Spleen (tissue), 11 donors: ENCODE measurements around the gene ADPRM. TPM values are rescaled to one million over a fixed set of nuclear protein-coding genes. Genes with fewer than 3 reads are reported as not detected.
A peak's percentile ranks its signal among the peaks of the same experiment; 100 is the strongest.

Source experiments
- DNase-seq: peaks from one replicate; pipeline ENCODE4 v3.0.0-alpha.2; 2020
- H3K27ac ChIP-seq, 8 donors: fragments of 200-600 bp; sonication (generic) in 7 of 8; 1 replicate in 4 of 8; 2 replicates in 4 of 8; pipeline versions ENCODE4 v1.5.0 to v1.8.0; 2016 to 2021; ENCODE audit warnings: inconsistent platforms in 4 of 8, mild to moderate bottlenecking in 4 of 8, moderate library complexity in 1 of 8
- H3K27me3 ChIP-seq, 7 donors: fragments of 200-600 bp; sonication (generic) in 6 of 7; replicated peaks in 1 of 7; 1 replicate in 4 of 7; 2 replicates in 3 of 7; pipeline versions ENCODE4 v1.5.0 to v1.8.0; 2016 to 2021; ENCODE audit warnings: inconsistent platforms in 3 of 7, mild to moderate bottlenecking in 1 of 7
- H3K36me3 ChIP-seq, 6 donors: fragments of 200-600 bp; sonication (generic) in 5 of 6; 1 replicate in 4 of 6; 2 replicates in 2 of 6; pipeline versions ENCODE4 v1.5.0 to v1.8.0; 2016 to 2021; ENCODE audit warnings: inconsistent platforms in 2 of 6
- H3K4me1 ChIP-seq, 6 donors: fragments of 200-600 bp; sonication (generic) in 5 of 6; 1 replicate in 3 of 6; 2 replicates in 3 of 6; pipeline versions ENCODE4 v1.5.0 to v1.8.0; 2016 to 2021; ENCODE audit warnings: inconsistent platforms in 3 of 6
- H3K4me3 ChIP-seq, 8 donors: fragments of 200-600 bp; sonication (generic) in 7 of 8; 1 replicate in 4 of 8; 2 replicates in 4 of 8; pipeline versions ENCODE4 v1.5.0 to v1.8.0; 2016 to 2021; ENCODE audit warnings: inconsistent platforms in 4 of 8, mild to moderate bottlenecking in 4 of 8, moderate library complexity in 2 of 8
- H3K9me3 ChIP-seq, 8 donors: fragments of 200-600 bp; sonication (generic) in 7 of 8; 1 replicate in 4 of 8; 2 replicates in 4 of 8; pipeline versions ENCODE4 v1.5.0 to v1.8.0; 2016 to 2021; ENCODE audit warnings: inconsistent platforms in 4 of 8
- CTCF ChIP-seq, 11 experiments: fragments of 200-600 bp in 7 of 11; fragments of 450-650 bp in 4 of 11; sonication (generic) in 4 of 11; IDR thresholded peaks in 8 of 11; conservative IDR thresholded peaks in 3 of 11; 1 replicate in 7 of 11; 2 replicates in 4 of 11; pipeline versions ENCODE4 v1.4.0 to v1.8.0; 2016 to 2021; ENCODE audit warnings: antibody characterized with exemption in 11 of 11, inconsistent platforms in 4 of 11, mild to moderate bottlenecking in 1 of 11
- POLR2A ChIP-seq, 3 donors: fragments of 450-650 bp; IDR thresholded peaks; one replicate each; pipeline ENCODE4 v1.5.1; 2017; ENCODE audit warnings: antibody characterized with exemption in 3 of 3, mild to moderate bottlenecking in 1 of 3
- POLR2AphosphoS5 ChIP-seq, 3 donors: sonication (generic); formaldehyde crosslinking; IDR thresholded peaks; one replicate each; pipeline ENCODE4 v1.5.1; 2017; ENCODE audit warnings: antibody characterized with exemption in 3 of 3
- WGBS, 5 donors: extraction: QIAGEN DNeasy Blood & Tissue Kit in 3 of 5; methylation state at CpG; one replicate each; pipeline versions ENCODE4 v1.1.5 to v1.1.7; 2013 to 2018; 5-methylcytosine and 5-hydroxymethylcytosine counted together
- intact Hi-C: fragments of 100-400 bp; cut with DNase I; formaldehyde crosslinking; loops from one replicate; pipeline ENCODE4 v1.15.0; 2023; ENCODE audit warnings: low total_unique reads
- polyA plus RNA-seq, 3 donors: library from polyadenylated mRNA; stranded (reverse); fragments of 200-250 nt; gene quantifications; one replicate each; pipeline ENCODE4 v1.2.1, GENCODE V29; 2013
- total RNA-seq, 7 donors: library from RNA; depleted of rRNA in 3 of 7; stranded (reverse); fragments of >200 nt in 3 of 7; fragmentation: NEBNext Ultra II Directional in 4 of 7; extraction: Animal tissue kit (Norgen Biotek cat#: 25700) in 4 of 7; gene quantifications; one replicate each; pipeline versions ENCODE4 v1.1.0 to v1.2.1, GENCODE V29; 2016 to 2021
- donor health status: healthy with polysubstance abuse.
- donor health status: DM: no; HTN: no; CAD: no; lungs with moderate emphysema.
- donor health status: DM: no; HTN: no; CAD: no.
- donor health status: Bipolar disorder and iron deficiency.
- donor health status: healthy.
- donor health status: DM: no; HTN: no; CAD: no.
- donor health status: DM: yes; HTN: yes; CAD: no.

Gene ADPRM
- total and polyA plus RNA-seq, 10 donors = 11.5 to 36.0 (median 15.8) TPM

- TF ChIP-seq CTCF (IDR thresholded peaks at IDR 0.05 in 8 of 11, conservative IDR thresholded peaks at IDR 0.05 in 3 of 11) (no peak), POLR2AphosphoS5 (IDR thresholded peaks at IDR 0.05) (no peak), POLR2A (IDR thresholded peaks at IDR 0.05) (no peak)
- DNase-seq = no peak
- H3K36me3 ChIP-seq = peaks cover 0 to 31% (median 10%) of the 10 kb centered on the region in 6 donors
- 86 to 99% (median 94%) methylated on average over 3 of the region's 3 CpGs for WGBS, 5 donors
- H3K27me3 ChIP-seq = peaks cover 0 to 9% (median 0%) of the 10 kb centered on the region in 7 donors
- H3K9me3 ChIP-seq = no peaks in the 10 kb centered on the region
- peaks cover 0 to 18% (median 12%) of the 10 kb centered on the region in 6 donors for H3K4me1 ChIP-seq
- intact Hi-C loops = no loop called here
- no peak overlapping the region for H3K27ac ChIP-seq
- H3K4me3 ChIP-seq = no peak overlapping the region
Observed at GRCh38 chr17:10725262-10725661, 27.9 kb downstream of the ADPRM start.

GRCh38 chr17:10726196-10726595 is 28.8 kb downstream of the ADPRM start:
- TF ChIP-seq POLR2AphosphoS5 (IDR thresholded peaks at IDR 0.05) (no peak), POLR2A (IDR thresholded peaks at IDR 0.05) (no peak), CTCF (IDR thresholded peaks at IDR 0.05 in 8 of 11, conservative IDR thresholded peaks at IDR 0.05 in 3 of 11) (no peak)
- Histone ChIP-seq H3K36me3 (peaks cover 0 to 31% (median 10%) of the 10 kb centered on the region in 6 donors), H3K27ac (no peak overlapping the region), H3K27me3 (peaks cover 0 to 9% (median 0%) of the 10 kb centered on the region in 7 donors), H3K4me1 (peaks cover 0 to 27% (median 20%) of the 10 kb centered on the region in 6 donors), H3K4me3 (no peak overlapping the region), H3K9me3 (no peaks in the 10 kb centered on the region)
- no peak for DNase-seq
- intact Hi-C loops = no loop called here
- WGBS, 5 donors = 55 to 81% (median 60%) methylated on average over 2 of the region's 2 CpGs

GRCh38 chr17:10727192-10727591 is 29.8 kb downstream of the ADPRM start:
- WGBS, 5 donors = 70 to 88% (median 85%) methylated on average over 5 of the region's 5 CpGs
- intact Hi-C loops = no loop called here
- DNase-seq = no peak
- Histone ChIP-seq H3K4me1 (peaks cover 0 to 28% (median 20%) of the 10 kb centered on the region in 6 donors), H3K36me3 (peaks cover 0 to 31% (median 9%) of the 10 kb centered on the region in 6 donors), H3K9me3 (no peaks in the 10 kb centered on the region), H3K4me3 (no peak overlapping the region), H3K27ac (no peak overlapping the region), H3K27me3 (peaks cover 0 to 9% (median 0%) of the 10 kb centered on the region in 7 donors)
- TF ChIP-seq CTCF (IDR thresholded peaks at IDR 0.05 in 8 of 11, conservative IDR thresholded peaks at IDR 0.05 in 3 of 11) (no peak), POLR2A (IDR thresholded peaks at IDR 0.05) (no peak), POLR2AphosphoS5 (IDR thresholded peaks at IDR 0.05) (no peak)

DNA sequence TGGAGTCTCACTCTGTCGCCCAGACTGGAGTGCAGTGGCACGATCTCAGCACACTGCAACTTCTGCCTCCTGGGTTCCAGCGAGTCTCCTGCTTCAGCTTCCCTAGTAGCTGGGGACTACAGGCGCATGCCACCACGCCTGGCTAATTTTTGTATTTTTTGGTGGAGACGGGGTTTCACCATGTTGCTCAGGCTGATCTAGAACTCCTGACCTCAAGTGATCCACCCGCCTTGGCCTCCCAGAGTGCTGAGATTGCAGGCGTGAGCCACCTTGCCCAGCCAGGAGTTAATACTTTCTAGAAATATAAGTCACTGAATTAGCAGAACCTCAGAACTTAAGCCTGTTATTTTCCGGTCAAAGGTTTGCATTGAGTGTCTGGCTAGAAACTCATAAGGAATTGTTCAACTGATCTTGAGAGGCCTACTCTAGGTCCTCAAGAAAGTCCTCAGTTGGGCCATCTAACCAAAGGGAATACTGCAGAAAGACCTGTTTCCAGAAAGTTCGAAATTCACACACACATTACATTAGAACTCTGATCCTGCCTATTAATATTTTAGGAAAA is 31.0 kb downstream of the ADPRM start:
- peaks cover 0 to 23% (median under 1%) of the 10 kb centered on the region in 6 donors for H3K36me3 ChIP-seq
- no peak for DNase-seq
- peak overlapping the region in 5 of 8 donors; percentile 85 to 91 (median 91) for H3K27ac ChIP-seq
- no peaks in the 10 kb centered on the region for H3K9me3 ChIP-seq
- peaks cover 0 to 28% (median 20%) of the 10 kb centered on the region in 6 donors for H3K4me1 ChIP-seq
- H3K27me3 ChIP-seq = peaks cover 0 to 9% (median 0%) of the 10 kb centered on the region in 7 donors
- 92 to 98% (median 95%) methylated on average over 10 of the region's 10 CpGs for WGBS, 5 donors
- TF ChIP-seq POLR2AphosphoS5 (IDR thresholded peaks at IDR 0.05) (no peak), POLR2A (IDR thresholded peaks at IDR 0.05) (no peak), CTCF (IDR thresholded peaks at IDR 0.05 in 8 of 11, conservative IDR thresholded peaks at IDR 0.05 in 3 of 11) (no peak)
- intact Hi-C loops = no loop called here
- H3K4me3 ChIP-seq = no peak overlapping the region
